GM21423 (cell line): ENCODE data around the gene TSPAN5.
"Not testable (repeated sequence)": the region's sequence is repeated elsewhere in the genome, so short reads cannot be mapped to it uniquely, and the experiment has no call there.

Experiments
- ATAC-seq: cut with Tn5 transposase; IDR thresholded peaks from one replicate; pipeline ENCODE4 v1.9.1; 2021; ENCODE audit warnings: mild to moderate bottlenecking, moderate library complexity; ENCODE audit not compliant: unreplicated experiment

Gene TSPAN5

GRCh38 chr4:98658287-98659105 is at the start of gene TSPAN5:
TSPAN5 (minus strand) TSS chr4:98658611.
- peak; percentile 69 for ATAC-seq

GRCh38 chr4:98706935-98707334 is 48.5 kb upstream of the TSPAN5 start:
- no peak for ATAC-seq

- ATAC-seq = no peak
Measured at GRCh38 chr4:98706200-98706813, 47.9 kb upstream of the TSPAN5 start.

- not testable (repeated sequence) for ATAC-seq
Measured at GRCh38 chr4:98705586-98705985, 47.2 kb upstream of the TSPAN5 start.

- ATAC-seq = no peak
Measured at GRCh38 chr4:98700656-98701055, 42.2 kb upstream of the TSPAN5 start.

- ATAC-seq = no peak
Measured at GRCh38 chr4:98694076-98694475, 35.7 kb upstream of the TSPAN5 start.

- ATAC-seq = no peak
Measured at GRCh38 chr4:98692411-98692810, 34.0 kb upstream of the TSPAN5 start.

- ATAC-seq = no peak
Measured at GRCh38 chr4:98691588-98691987, 33.2 kb upstream of the TSPAN5 start.

GRCh38 chr4:98689507-98690174 is 31.2 kb upstream of the TSPAN5 start:
- no peak for ATAC-seq

GRCh38 chr4:98688411-98689290 is 30.2 kb upstream of the TSPAN5 start:
- ATAC-seq = no peak

GRCh38 chr4:98687876-98688275 is 29.5 kb upstream of the TSPAN5 start:
- no peak for ATAC-seq

- ATAC-seq = no peak
Measured at GRCh38 chr4:98686847-98687246, 28.4 kb upstream of the TSPAN5 start.

- no peak for ATAC-seq
Measured at GRCh38 chr4:98686043-98686707, 27.8 kb upstream of the TSPAN5 start.

- ATAC-seq = no peak
Measured at GRCh38 chr4:98685225-98686042, 27.0 kb upstream of the TSPAN5 start.

GRCh38 chr4:98682719-98683118 is 24.3 kb upstream of the TSPAN5 start:
- no peak for ATAC-seq

GRCh38 chr4:98680806-98681205 is 22.4 kb upstream of the TSPAN5 start:
- ATAC-seq = no peak

- no peak for ATAC-seq
Measured at GRCh38 chr4:98679738-98680137, 21.3 kb upstream of the TSPAN5 start.

GRCh38 chr4:98677799-98678198 is 19.4 kb upstream of the TSPAN5 start:
- ATAC-seq = no peak

GRCh38 chr4:98674404-98675173 is 16.2 kb upstream of the TSPAN5 start:
- no peak for ATAC-seq
